HG03159 (cell line): ENCODE data around the gene CDC42EP4.
A peak's percentile ranks its signal among the peaks of the same experiment; 100 is the strongest.

Source experiments
- ATAC-seq: cut with Tn5 transposase; IDR thresholded peaks from one replicate; pipeline ENCODE4 v1.9.1; 2021; ENCODE audit warnings: mild to moderate bottlenecking, moderate library complexity; ENCODE audit not compliant: unreplicated experiment

CDC42EP4 gene, protein sequence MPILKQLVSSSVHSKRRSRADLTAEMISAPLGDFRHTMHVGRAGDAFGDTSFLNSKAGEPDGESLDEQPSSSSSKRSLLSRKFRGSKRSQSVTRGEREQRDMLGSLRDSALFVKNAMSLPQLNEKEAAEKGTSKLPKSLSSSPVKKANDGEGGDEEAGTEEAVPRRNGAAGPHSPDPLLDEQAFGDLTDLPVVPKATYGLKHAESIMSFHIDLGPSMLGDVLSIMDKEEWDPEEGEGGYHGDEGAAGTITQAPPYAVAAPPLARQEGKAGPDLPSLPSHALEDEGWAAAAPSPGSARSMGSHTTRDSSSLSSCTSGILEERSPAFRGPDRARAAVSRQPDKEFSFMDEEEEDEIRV

DNA sequence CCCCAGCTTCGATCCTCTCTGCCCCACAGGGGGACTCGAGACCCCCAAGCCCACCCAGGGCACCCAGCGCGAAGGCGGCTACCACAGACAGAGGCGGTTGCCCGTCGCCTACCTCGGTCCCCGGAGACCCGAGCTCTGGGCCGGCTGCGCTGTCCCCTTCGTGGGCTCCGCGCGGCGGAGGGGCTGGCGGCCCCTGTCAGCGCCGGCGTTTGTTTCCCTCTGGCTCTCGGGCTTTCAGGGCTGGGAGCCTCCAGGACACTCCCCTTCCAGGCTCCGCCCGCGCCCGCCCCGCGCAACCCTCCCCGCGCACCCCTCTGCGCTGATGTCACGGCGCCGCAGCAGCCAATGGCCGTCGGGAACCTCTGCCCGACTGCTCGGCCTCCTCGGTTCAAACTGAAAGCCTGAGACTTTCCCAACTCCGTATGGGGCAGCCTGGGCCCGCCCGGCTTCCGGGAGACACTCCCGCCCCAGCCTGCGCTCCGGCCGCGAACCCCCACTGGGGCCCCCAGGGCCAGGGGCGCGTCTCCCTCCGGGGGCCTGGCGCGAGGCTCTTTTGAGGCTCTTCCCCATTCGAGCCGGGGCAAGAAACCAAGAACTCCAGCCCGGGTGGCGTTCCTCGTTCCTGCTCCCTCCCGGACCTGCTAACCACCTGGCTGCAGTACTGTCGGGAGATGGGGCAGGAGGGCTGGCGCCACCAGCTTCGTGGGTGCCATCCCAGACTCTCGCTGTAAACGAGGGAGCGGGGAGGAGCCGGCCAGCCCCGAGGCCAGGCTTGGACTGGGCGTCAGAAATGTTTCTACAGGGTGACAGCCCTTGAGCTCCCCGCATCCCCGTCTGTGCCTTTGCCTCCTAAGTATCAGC lies at the start of gene CDC42EP4:
Gene CDC42EP4 (minus strand): TSS at position 221 of the 861 bp plus-strand sequence. CDS start 25,501 bp downstream, outside the sequence.
- peak; percentile 90 for ATAC-seq

DNA sequence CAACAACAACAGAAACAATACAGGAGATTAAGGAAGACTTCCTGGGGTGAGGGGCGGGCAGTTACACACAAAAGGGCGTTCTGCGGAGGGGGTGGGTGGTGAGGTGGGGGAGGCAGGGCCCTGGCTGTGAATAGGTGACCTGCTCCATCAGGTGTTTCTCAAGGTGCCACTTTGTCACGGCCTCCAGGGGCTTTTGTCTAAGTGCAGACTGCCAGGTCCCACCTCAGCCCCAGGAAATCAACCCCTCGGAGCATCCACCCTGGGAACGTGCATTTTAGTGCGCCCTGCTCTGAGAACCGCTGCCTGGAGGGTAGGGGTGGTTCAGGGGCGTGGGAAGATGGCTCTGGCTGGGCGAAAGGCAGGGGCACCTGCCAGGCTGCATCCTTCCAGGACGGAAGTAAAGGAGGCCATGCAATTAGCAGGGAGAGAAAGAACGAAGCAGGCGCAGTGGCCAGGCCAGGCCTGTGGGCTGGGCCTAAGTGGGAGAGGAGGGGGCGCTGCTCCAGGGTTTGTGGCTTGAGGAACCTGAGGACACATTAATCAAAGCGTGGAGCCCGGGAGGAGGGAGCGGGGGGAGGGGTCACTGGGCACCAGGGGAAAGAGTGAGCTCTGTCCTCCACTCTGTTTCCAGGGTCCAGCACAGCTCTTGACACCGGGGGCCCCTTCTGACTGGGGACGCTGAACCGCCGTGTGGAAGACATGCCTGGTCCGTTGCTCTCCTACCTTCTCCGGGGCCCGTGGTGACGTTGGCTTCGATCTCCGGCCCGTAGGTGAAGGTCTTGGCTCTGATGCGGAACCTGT lies 49.4 kb upstream of the CDC42EP4 start:
- no peak for ATAC-seq

- ATAC-seq, result no peak
Measured at GRCh38 chr17:73359987-73360410, 48.2 kb upstream of the CDC42EP4 start.

- no peak for ATAC-seq
Measured at GRCh38 chr17:73359352-73359751, 47.6 kb upstream of the CDC42EP4 start.

- ATAC-seq, result no peak
Measured at GRCh38 chr17:73358668-73359067, 46.9 kb upstream of the CDC42EP4 start.

- ATAC-seq, result no peak
Measured at GRCh38 chr17:73357981-73358380, 46.2 kb upstream of the CDC42EP4 start.

GRCh38 chr17:73357318-73357717 lies 45.5 kb upstream of the CDC42EP4 start:
- ATAC-seq, result no peak

GRCh38 chr17:73356561-73357170 lies 44.9 kb upstream of the CDC42EP4 start:
- ATAC-seq, result no peak

DNA sequence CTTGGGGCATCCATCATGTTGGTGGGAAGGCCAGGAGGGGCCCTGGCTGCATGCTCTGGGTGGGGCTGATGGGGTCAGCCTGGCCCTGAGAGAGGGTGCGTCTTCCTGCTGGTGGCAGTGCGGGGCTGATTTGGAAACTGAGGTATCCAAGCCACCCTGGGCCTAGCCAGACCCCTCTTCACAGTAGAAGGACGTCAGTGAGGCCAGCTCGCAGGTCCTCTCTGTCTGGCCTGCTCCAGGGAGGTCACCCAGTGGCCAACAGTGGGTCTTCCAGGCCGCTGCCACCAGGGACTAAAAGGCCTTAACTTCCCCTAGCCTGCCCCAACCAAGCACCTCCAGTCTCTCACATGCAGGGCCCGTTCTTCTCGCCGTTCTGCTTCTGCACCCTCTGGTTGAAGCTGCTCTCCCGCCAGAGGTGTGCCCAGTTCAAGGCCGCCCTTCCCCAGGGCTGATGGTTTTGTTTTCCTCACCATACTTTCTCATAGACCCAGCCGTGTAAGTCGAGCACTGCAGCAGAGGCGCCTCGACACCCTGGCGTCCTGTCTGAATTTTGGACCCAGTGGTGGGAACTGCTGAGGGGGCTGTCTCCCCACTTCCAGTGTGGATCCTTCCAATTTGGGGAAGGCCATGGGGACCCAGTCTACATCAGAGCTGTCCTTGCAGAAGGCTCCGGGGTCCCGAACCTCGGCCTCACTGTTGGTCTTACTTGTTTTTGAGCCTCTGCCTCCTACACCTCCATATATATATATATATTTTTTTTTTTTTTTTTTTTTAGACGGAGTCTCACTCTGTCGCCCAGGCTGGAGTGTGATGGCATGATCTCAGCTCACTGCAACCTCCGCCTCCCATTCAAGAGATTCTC lies 42.9 kb upstream of the CDC42EP4 start:
- no peak for ATAC-seq

GRCh38 chr17:73352261-73352660 lies 40.5 kb upstream of the CDC42EP4 start:
- ATAC-seq, result no peak

DNA sequence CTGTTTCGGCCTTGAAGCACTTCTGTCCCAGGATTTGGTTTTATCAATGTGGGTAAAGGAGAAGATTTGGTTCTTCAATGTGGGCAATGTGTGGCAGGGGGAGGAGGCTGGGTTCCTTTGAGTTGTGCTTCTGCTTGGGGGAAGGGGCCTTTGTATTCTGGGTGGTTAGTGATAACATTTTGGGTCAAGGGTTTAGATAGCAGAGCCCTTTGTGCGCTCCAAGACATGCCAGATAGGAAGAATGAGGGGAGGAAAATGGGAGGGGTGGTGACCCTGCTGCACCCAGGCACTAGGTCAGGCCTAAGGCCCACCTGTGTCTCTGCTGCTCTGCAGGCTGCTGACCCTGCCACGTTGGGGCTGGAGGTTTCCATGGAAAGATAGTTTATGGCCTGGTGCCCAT lies 40.0 kb upstream of the CDC42EP4 start:
- ATAC-seq, result no peak

DNA sequence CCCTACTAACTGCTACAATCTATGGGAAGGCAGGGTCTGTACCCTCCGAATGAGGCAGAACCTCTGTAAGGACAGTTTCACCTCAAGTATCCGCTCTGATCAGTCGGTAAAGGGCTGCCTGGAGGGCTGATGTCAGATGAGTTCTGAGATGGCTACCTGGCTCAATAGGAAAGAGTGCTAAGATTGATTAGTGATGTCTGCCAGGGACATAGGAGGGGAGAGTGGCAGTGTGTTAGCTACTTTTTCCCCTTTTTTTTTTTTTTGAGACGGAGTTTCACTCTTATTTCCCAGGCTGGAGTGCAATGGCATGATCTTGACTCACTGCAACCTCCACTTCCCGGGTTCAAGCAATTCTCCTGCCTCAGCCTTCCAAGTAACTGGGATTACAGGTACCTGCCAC lies 39.1 kb upstream of the CDC42EP4 start:
- no peak for ATAC-seq

- no peak for ATAC-seq
Measured at GRCh38 chr17:73349647-73350046, 37.8 kb upstream of the CDC42EP4 start.

- ATAC-seq, result no peak
Measured at GRCh38 chr17:73349138-73349537, 37.3 kb upstream of the CDC42EP4 start.

- no peak for ATAC-seq
Measured at GRCh38 chr17:73348829-73349095, 37.0 kb upstream of the CDC42EP4 start.

DNA sequence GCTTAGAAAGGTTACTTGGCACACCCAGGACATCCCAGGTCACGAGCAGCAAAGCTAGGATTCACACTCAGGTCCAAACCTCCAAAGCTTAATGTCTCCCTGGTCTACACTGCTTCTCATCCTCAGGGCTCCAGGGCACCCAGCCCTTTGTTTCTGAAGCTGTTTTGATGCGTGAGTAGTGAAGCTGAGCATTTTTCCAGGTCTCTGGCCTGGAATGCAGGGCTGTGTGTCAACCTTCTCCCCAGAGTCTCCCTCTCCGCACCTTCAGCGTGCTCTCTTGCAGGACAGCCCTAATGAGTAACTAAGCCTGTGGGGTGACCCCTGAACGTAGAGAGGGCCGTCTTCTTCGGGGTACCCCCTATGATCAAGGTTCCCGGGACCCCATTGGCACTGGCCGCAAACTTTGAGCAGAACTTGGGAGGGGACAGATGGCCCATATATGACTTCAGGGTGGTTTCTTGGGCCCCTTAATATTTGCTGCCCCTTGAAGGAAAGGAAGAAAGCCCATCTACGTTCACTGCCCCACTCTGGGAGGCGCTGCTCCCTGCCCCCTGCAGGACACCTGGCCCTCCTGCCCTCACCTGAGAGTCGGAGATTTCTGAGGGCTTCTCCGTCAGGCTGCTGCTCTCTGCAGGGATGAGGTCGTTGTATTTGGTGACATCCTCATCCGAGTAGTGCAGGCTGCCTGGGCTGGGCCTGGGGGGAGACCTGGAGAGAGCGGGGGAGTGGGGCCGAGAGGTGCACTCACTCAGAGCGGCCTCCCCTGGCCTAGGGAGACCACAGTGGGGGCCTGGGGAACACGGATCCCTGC lies 36.4 kb upstream of the CDC42EP4 start:
- no peak for ATAC-seq

GRCh38 chr17:73347351-73347750 lies 35.5 kb upstream of the CDC42EP4 start:
- no peak for ATAC-seq

GRCh38 chr17:73346501-73347162 lies 34.8 kb upstream of the CDC42EP4 start:
- ATAC-seq, result no peak
